WTC11 (cell line): ENCODE data around the gene B4GALT3.

Source experiments
- ATF3 ChIP-seq: sonication (generic); formaldehyde crosslinking; conservative IDR thresholded peaks from 2 replicates; pipeline ENCODE4 v1.8.1; 2022; ENCODE audit warnings: mild to moderate bottlenecking, missing genetic modification reagents
- CTCF ChIP-seq: fragments of 200-600 bp; IDR thresholded peaks from 2 replicates; pipeline ENCODE4 v1.8.0; 2022; ENCODE audit warnings: antibody characterized with exemption
- E2F4 ChIP-seq: sonication (generic); formaldehyde crosslinking; IDR thresholded peaks from 2 replicates; pipeline ENCODE4 v1.8.1; 2022; ENCODE audit warnings: low read depth, mild to moderate bottlenecking, moderate library complexity, missing genetic modification reagents, borderline replicate concordance
- FOXK1 ChIP-seq: sonication (generic); formaldehyde crosslinking; IDR thresholded peaks from 2 replicates; pipeline ENCODE4 v1.8.0; 2022; ENCODE audit warnings: mild to moderate bottlenecking, moderate library complexity, missing genetic modification reagents
- GABPB1 ChIP-seq: sonication (generic); formaldehyde crosslinking; IDR thresholded peaks from 2 replicates; pipeline ENCODE4 v1.8.1; 2023; ENCODE audit warnings: mild to moderate bottlenecking, missing genetic modification reagents
- HMGXB4 ChIP-seq: sonication (generic); formaldehyde crosslinking; IDR thresholded peaks from 2 replicates; pipeline ENCODE4 v1.8.1; 2023; ENCODE audit warnings: mild to moderate bottlenecking, moderate library complexity, missing genetic modification reagents
- IRF2 ChIP-seq: sonication (generic); formaldehyde crosslinking; IDR thresholded peaks from 2 replicates; pipeline ENCODE4 v1.8.0; 2022; ENCODE audit warnings: low read depth, missing genetic modification reagents, borderline replicate concordance
- JUN ChIP-seq: sonication (generic); formaldehyde crosslinking; IDR thresholded peaks from 2 replicates; pipeline ENCODE4 v1.8.0; 2023; ENCODE audit warnings: mild to moderate bottlenecking, missing genetic modification reagents
- MAX ChIP-seq: sonication (generic); formaldehyde crosslinking; IDR thresholded peaks from 2 replicates; pipeline ENCODE4 v1.8.0; 2022; ENCODE audit warnings: mild to moderate bottlenecking, missing genetic modification reagents
- NFYB ChIP-seq: sonication (generic); formaldehyde crosslinking; conservative IDR thresholded peaks from 2 replicates; pipeline ENCODE4 v1.8.0; 2022; ENCODE audit warnings: low read depth, missing genetic modification reagents
- RELA ChIP-seq: sonication (generic); formaldehyde crosslinking; IDR thresholded peaks from 2 replicates; pipeline ENCODE4 v1.8.1; 2022; ENCODE audit warnings: missing genetic modification reagents, mild to moderate bottlenecking, borderline replicate concordance
- SOX15 ChIP-seq: fragments of 250-450 bp; sonication (Bioruptor Pico); IDR thresholded peaks from 2 replicates; pipeline ENCODE4 v1.9.0; 2021; ENCODE audit warnings: mild to moderate bottlenecking
- TP53 ChIP-seq: sonication (generic); formaldehyde crosslinking; IDR thresholded peaks from 2 replicates; pipeline ENCODE4 v1.8.1; 2023; ENCODE audit warnings: mild to moderate bottlenecking, missing genetic modification reagents
- USF2 ChIP-seq: sonication (generic); formaldehyde crosslinking; IDR thresholded peaks from 2 replicates; pipeline ENCODE4 v1.8.1; 2023; ENCODE audit warnings: mild to moderate bottlenecking, missing genetic modification reagents, moderate library complexity

- TF ChIP-seq CTCF, result no peak
- TF ChIP-seq USF2, result no peak
- no peak for TF ChIP-seq ATF3 (CRISPR knock-in tag)
- no peak for TF ChIP-seq HMGXB4
- no peak for TF ChIP-seq SOX15
- TF ChIP-seq TP53, result no peak
- TF ChIP-seq E2F4, result no peak
- TF ChIP-seq FOXK1, result no peak
- no peak for TF ChIP-seq RELA (CRISPR knock-in tag)
- no peak for TF ChIP-seq GABPB1 (CRISPR knock-in tag)
- no peak for TF ChIP-seq JUN (CRISPR knock-in tag)
- TF ChIP-seq MAX (CRISPR knock-in tag), result no peak
- TF ChIP-seq IRF2 (CRISPR knock-in tag), result no peak
- TF ChIP-seq NFYB (CRISPR knock-in tag), result no peak
These were observed 5.6 kb downstream of the B4GALT3 start for GRCh38 chr1:161171696-161172095.
